DOHH2 (cell line): ENCODE data around the gene SAMD4B.
A peak's percentile ranks its signal among the peaks of the same experiment; 100 is the strongest.

Experiments used
- H3F3A ChIP-seq: fragments of 200-600 bp; sonication (generic), shearing (Covaris generic); 2 replicates; pipeline ENCODE4 v1.6.0; 2016; ENCODE audit warnings: antibody characterized with exemption, mild to moderate bottlenecking; ENCODE audit not compliant: control insufficient read depth, insufficient read depth
- H3K27ac ChIP-seq: fragments of 200-600 bp; sonication (generic); 2 replicates; pipeline ENCODE4 v1.5.1; 2014; ENCODE audit warnings: low read depth, mild to moderate bottlenecking, low read length, moderate library complexity
- H3K27me3 ChIP-seq: fragments of 200-600 bp; sonication (generic); 2 replicates; pipeline ENCODE4 v1.6.1; 2014; ENCODE audit warnings: mild to moderate bottlenecking, low read length, mixed read lengths; ENCODE audit not compliant: control insufficient read depth
- H3K36me3 ChIP-seq: fragments of 200-600 bp; sonication (generic); 2 replicates; pipeline ENCODE4 v1.6.1; 2014; ENCODE audit warnings: mild to moderate bottlenecking, low read length, moderate library complexity, mixed read lengths; ENCODE audit not compliant: control insufficient read depth
- H3K4me1 ChIP-seq: fragments of 200-600 bp; sonication (generic); 2 replicates; pipeline ENCODE4 v1.6.1; 2014; ENCODE audit warnings: mild to moderate bottlenecking, low read length, mixed read lengths; ENCODE audit not compliant: control insufficient read depth
- H3K4me2 ChIP-seq: fragments of 200-600 bp; sonication (generic); 2 replicates; pipeline ENCODE4 v1.6.0; 2014; ENCODE audit warnings: mild to moderate bottlenecking, low read length, moderate library complexity
- H3K4me3 ChIP-seq: fragments of 200-600 bp; sonication (generic); 2 replicates; pipeline ENCODE4 v1.5.1; 2014; ENCODE audit warnings: mild to moderate bottlenecking, low read length, mixed read lengths
- H3K79me2 ChIP-seq: fragments of 200-600 bp; sonication (generic); 2 replicates; pipeline ENCODE4 v1.6.1; 2014; ENCODE audit warnings: mild to moderate bottlenecking, low read length, mixed read lengths; ENCODE audit not compliant: control insufficient read depth
- H3K9me2 ChIP-seq: fragments of 200-600 bp; sonication (generic); replicated peaks from 2 replicates; pipeline ENCODE4 v1.6.1; 2014; ENCODE audit warnings: mild to moderate bottlenecking, low read length, mixed read lengths; ENCODE audit not compliant: control insufficient read depth
- H3K9me3 ChIP-seq: fragments of 200-600 bp; sonication (generic); 2 replicates; pipeline ENCODE4 v1.6.1; 2014; ENCODE audit warnings: antibody characterized with exemption, low read length, mixed read lengths; ENCODE audit not compliant: control insufficient read depth, insufficient read depth
- H4K20me1 ChIP-seq: fragments of 200-600 bp; sonication (generic); 2 replicates; pipeline ENCODE4 v1.6.0; 2014; ENCODE audit warnings: low read depth, mild to moderate bottlenecking, antibody characterized with exemption, low read length, moderate library complexity; ENCODE audit not compliant: control insufficient read depth, insufficient read depth
- EZH2phosphoT487 ChIP-seq: fragments of 200-600 bp; sonication (generic); IDR thresholded peaks from 2 replicates; pipeline ENCODE4 v1.6.1; 2017; ENCODE audit warnings: borderline replicate concordance, mild to moderate bottlenecking, antibody characterized with exemption, low read length, moderate library complexity, mixed read lengths
- TF ChIP-seq, protein P1 (sequence below): fragments of 200-600 bp; sonication (generic); IDR thresholded peaks from one replicate; pipeline ENCODE4 v1.5.1; 2014; ENCODE audit warnings: antibody characterized with exemption, mild to moderate bottlenecking, low read depth, low read length; ENCODE audit not compliant: poor library complexity, severe bottlenecking

SAMD4B gene

GRCh38 chr19:39399668-39400050 is 57.4 kb downstream of the SAMD4B start:
- H3K4me2 ChIP-seq, result 0 out of 2 replicates have a peak overlapping the region, but pooled peaks have one; percentile 27
- H3K4me3 ChIP-seq, result no peak overlapping the region
- no peaks in the 10 kb centered on the region for H3K27me3 ChIP-seq
- H3K79me2 ChIP-seq, result peaks cover 15% of the 10 kb centered on the region; the same call in 1 of the 2 replicates
- H3K27ac ChIP-seq, result peak overlapping the region; percentile 97
- H3K36me3 ChIP-seq, result peaks cover 14% of the 10 kb centered on the region; the same call in 1 of the 2 replicates
- H3K4me1 ChIP-seq, result peaks cover 74% of the 10 kb centered on the region
- peaks cover 26% of the 10 kb centered on the region for H3F3A ChIP-seq
- no peaks in the 10 kb centered on the region for H3K9me3 ChIP-seq
- no peaks in the 10 kb centered on the region for H4K20me1 ChIP-seq
- TF ChIP-seq, protein P1, sequence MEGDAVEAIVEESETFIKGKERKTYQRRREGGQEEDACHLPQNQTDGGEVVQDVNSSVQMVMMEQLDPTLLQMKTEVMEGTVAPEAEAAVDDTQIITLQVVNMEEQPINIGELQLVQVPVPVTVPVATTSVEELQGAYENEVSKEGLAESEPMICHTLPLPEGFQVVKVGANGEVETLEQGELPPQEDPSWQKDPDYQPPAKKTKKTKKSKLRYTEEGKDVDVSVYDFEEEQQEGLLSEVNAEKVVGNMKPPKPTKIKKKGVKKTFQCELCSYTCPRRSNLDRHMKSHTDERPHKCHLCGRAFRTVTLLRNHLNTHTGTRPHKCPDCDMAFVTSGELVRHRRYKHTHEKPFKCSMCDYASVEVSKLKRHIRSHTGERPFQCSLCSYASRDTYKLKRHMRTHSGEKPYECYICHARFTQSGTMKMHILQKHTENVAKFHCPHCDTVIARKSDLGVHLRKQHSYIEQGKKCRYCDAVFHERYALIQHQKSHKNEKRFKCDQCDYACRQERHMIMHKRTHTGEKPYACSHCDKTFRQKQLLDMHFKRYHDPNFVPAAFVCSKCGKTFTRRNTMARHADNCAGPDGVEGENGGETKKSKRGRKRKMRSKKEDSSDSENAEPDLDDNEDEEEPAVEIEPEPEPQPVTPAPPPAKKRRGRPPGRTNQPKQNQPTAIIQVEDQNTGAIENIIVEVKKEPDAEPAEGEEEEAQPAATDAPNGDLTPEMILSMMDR, result no peak
- TF ChIP-seq EZH2phosphoT487, result no peak
- no peaks in the 10 kb centered on the region for H3K9me2 ChIP-seq

DNA sequence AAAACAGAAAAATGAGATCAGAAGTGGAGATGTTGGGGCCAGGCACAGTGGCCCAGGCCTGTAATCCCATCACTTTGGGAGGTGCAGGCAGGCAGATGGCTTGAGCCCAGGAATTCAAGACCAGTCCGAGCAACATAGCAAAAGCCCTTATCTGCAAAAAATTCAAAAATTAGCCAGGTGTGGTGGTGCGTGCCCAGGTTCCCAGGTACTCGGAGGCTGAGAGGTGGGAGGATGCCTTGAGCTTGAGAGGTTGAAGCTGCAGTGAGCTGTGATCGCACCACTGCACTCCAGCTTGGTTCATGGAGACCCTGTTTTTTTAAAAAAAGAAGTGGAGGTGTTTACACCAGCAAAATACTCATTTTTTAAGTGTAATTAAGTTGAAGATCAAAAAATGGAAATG is 57.8 kb downstream of the SAMD4B start:
- Histone ChIP-seq H3K27ac (peak overlapping the region; percentile 97), H3K9me3 (no peaks in the 10 kb centered on the region), H3F3A (peaks cover 30% of the 10 kb centered on the region), H3K4me1 (peaks cover 78% of the 10 kb centered on the region), H4K20me1 (no peaks in the 10 kb centered on the region), H3K9me2 (no peaks in the 10 kb centered on the region), H3K36me3 (peaks cover 14% of the 10 kb centered on the region; the same call in 1 of the 2 replicates), H3K27me3 (no peaks in the 10 kb centered on the region), H3K79me2 (peaks cover 15% of the 10 kb centered on the region), H3K4me3 (no peak overlapping the region), H3K4me2 (peak overlapping the region; percentile 27; the same call in 1 of the 2 replicates)
- no peak for TF ChIP-seq EZH2phosphoT487
- TF ChIP-seq, protein P1, result no peak

DNA sequence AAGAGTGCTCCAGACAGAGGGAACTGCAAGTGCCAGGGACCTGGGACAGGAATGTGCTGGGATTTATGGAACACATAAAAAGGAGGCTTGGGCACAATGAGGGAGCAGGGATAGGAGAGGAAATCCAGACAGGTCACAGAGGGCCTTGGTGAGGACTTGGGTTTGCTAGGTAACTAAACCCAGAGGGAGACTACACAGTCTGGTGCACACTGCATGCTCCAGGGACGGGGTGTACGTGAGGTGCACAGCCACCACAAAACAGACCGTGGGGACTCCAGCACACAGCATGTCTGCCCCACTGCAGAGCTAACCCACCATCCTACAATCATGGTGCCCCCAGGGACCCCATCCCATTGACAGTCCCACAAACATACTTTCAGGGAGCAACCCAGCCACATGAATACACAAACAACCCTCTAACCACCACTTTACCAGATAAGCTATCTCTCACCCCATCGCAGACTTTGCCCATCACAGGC is 58.9 kb downstream of the SAMD4B start:
- Histone ChIP-seq H3K4me2 (peak overlapping the region; percentile 97), H3K4me3 (peak overlapping the region; percentile 99), H4K20me1 (no peaks in the 10 kb centered on the region), H3K36me3 (peaks cover 14% of the 10 kb centered on the region; the same call in 1 of the 2 replicates), H3K79me2 (peaks cover 20% of the 10 kb centered on the region), H3K9me2 (no peaks in the 10 kb centered on the region), H3K4me1 (peaks cover 88% of the 10 kb centered on the region), H3F3A (peaks cover 39% of the 10 kb centered on the region), H3K9me3 (no peaks in the 10 kb centered on the region), H3K27ac (peak overlapping the region; percentile 97), H3K27me3 (no peaks in the 10 kb centered on the region)
- TF ChIP-seq, protein P1, result no peak
- no peak for TF ChIP-seq EZH2phosphoT487
